Testis (tissue), 2 donors: ENCODE measurements around the gene CREBBP.

Source experiments
- POLR2A ChIP-seq: fragments of 450-650 bp; IDR thresholded peaks from one replicate; pipeline ENCODE4 v1.6.1; 2017; ENCODE audit warnings: antibody characterized with exemption, mild to moderate bottlenecking, moderate library complexity
- TF ChIP-seq, protein P1 (sequence below), 3 experiments: fragments of 450-650 bp in 2 of 3; fragments of 200-600 bp in 1 of 3; sonication (generic) in 1 of 3; IDR thresholded peaks; one replicate each; pipeline ENCODE4 v1.5.1; 2016 to 2019; ENCODE audit warnings: antibody characterized with exemption in 3 of 3, mild to moderate bottlenecking in 2 of 3, moderate library complexity in 1 of 3

DNA sequence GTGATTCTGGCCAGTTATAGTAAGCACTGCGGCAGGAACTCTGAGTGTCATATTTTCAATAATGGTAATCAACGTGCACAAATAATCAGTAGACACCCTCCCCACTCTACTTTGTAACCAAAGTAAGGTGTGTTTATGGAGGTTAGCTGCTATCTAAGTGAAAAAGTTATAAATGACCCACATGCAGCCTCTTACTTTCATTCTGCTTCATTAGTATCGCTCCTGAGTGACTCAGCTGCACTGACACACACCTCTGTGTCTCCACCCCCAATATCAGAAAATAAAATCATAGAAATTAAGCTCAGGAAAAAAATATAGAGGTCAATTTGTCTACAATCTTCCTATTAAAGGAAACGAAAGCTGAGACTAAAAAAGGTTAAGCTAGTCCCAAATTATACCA lies 99.1 kb downstream of the CREBBP start:
- TF ChIP-seq, protein P1, sequence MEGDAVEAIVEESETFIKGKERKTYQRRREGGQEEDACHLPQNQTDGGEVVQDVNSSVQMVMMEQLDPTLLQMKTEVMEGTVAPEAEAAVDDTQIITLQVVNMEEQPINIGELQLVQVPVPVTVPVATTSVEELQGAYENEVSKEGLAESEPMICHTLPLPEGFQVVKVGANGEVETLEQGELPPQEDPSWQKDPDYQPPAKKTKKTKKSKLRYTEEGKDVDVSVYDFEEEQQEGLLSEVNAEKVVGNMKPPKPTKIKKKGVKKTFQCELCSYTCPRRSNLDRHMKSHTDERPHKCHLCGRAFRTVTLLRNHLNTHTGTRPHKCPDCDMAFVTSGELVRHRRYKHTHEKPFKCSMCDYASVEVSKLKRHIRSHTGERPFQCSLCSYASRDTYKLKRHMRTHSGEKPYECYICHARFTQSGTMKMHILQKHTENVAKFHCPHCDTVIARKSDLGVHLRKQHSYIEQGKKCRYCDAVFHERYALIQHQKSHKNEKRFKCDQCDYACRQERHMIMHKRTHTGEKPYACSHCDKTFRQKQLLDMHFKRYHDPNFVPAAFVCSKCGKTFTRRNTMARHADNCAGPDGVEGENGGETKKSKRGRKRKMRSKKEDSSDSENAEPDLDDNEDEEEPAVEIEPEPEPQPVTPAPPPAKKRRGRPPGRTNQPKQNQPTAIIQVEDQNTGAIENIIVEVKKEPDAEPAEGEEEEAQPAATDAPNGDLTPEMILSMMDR (IDR thresholded peaks at IDR 0.05): no peak
- TF ChIP-seq POLR2A: no peak
